DOHH2 (cell line): ENCODE results near the gene MID1.

Experiments
- H3F3A ChIP-seq: fragments of 200-600 bp; sonication (generic), shearing (Covaris generic); 2 replicates; pipeline ENCODE4 v1.6.0; 2016; ENCODE audit warnings: antibody characterized with exemption, mild to moderate bottlenecking; ENCODE audit not compliant: control insufficient read depth, insufficient read depth
- H3K27ac ChIP-seq: fragments of 200-600 bp; sonication (generic); 2 replicates; pipeline ENCODE4 v1.5.1; 2014; ENCODE audit warnings: low read depth, mild to moderate bottlenecking, low read length, moderate library complexity
- H3K27me3 ChIP-seq: fragments of 200-600 bp; sonication (generic); 2 replicates; pipeline ENCODE4 v1.6.1; 2014; ENCODE audit warnings: mild to moderate bottlenecking, low read length, mixed read lengths; ENCODE audit not compliant: control insufficient read depth
- H3K36me3 ChIP-seq: fragments of 200-600 bp; sonication (generic); 2 replicates; pipeline ENCODE4 v1.6.1; 2014; ENCODE audit warnings: mild to moderate bottlenecking, low read length, moderate library complexity, mixed read lengths; ENCODE audit not compliant: control insufficient read depth
- H3K4me1 ChIP-seq: fragments of 200-600 bp; sonication (generic); 2 replicates; pipeline ENCODE4 v1.6.1; 2014; ENCODE audit warnings: mild to moderate bottlenecking, low read length, mixed read lengths; ENCODE audit not compliant: control insufficient read depth
- H3K4me2 ChIP-seq: fragments of 200-600 bp; sonication (generic); 2 replicates; pipeline ENCODE4 v1.6.0; 2014; ENCODE audit warnings: mild to moderate bottlenecking, low read length, moderate library complexity
- H3K4me3 ChIP-seq: fragments of 200-600 bp; sonication (generic); 2 replicates; pipeline ENCODE4 v1.5.1; 2014; ENCODE audit warnings: mild to moderate bottlenecking, low read length, mixed read lengths
- H3K79me2 ChIP-seq: fragments of 200-600 bp; sonication (generic); 2 replicates; pipeline ENCODE4 v1.6.1; 2014; ENCODE audit warnings: mild to moderate bottlenecking, low read length, mixed read lengths; ENCODE audit not compliant: control insufficient read depth
- H3K9me2 ChIP-seq: fragments of 200-600 bp; sonication (generic); replicated peaks from 2 replicates; pipeline ENCODE4 v1.6.1; 2014; ENCODE audit warnings: mild to moderate bottlenecking, low read length, mixed read lengths; ENCODE audit not compliant: control insufficient read depth
- H3K9me3 ChIP-seq: fragments of 200-600 bp; sonication (generic); 2 replicates; pipeline ENCODE4 v1.6.1; 2014; ENCODE audit warnings: antibody characterized with exemption, low read length, mixed read lengths; ENCODE audit not compliant: control insufficient read depth, insufficient read depth
- H4K20me1 ChIP-seq: fragments of 200-600 bp; sonication (generic); 2 replicates; pipeline ENCODE4 v1.6.0; 2014; ENCODE audit warnings: low read depth, mild to moderate bottlenecking, antibody characterized with exemption, low read length, moderate library complexity; ENCODE audit not compliant: control insufficient read depth, insufficient read depth
- CTCF ChIP-seq: fragments of 200-600 bp; sonication (generic); IDR thresholded peaks from one replicate; pipeline ENCODE4 v1.5.1; 2014; ENCODE audit warnings: antibody characterized with exemption, mild to moderate bottlenecking, low read depth, low read length; ENCODE audit not compliant: poor library complexity, severe bottlenecking
- EZH2phosphoT487 ChIP-seq: fragments of 200-600 bp; sonication (generic); IDR thresholded peaks from 2 replicates; pipeline ENCODE4 v1.6.1; 2017; ENCODE audit warnings: borderline replicate concordance, mild to moderate bottlenecking, antibody characterized with exemption, low read length, moderate library complexity, mixed read lengths

MID1 gene

GRCh38 chrX:10485326-10485725, 135.1 kb downstream of the MID1 start:
- Histone ChIP-seq H3F3A (no peaks in the 10 kb centered on the region), H3K9me2 (no peaks in the 10 kb centered on the region), H3K4me1 (no peaks in the 10 kb centered on the region), H3K4me2 (no peak overlapping the region), H3K27ac (no peak overlapping the region), H3K79me2 (no peaks in the 10 kb centered on the region), H3K4me3 (no peak overlapping the region), H3K27me3 (no peaks in the 10 kb centered on the region), H3K9me3 (no peaks in the 10 kb centered on the region), H3K36me3 (no peaks in the 10 kb centered on the region), H4K20me1 (no peaks in the 10 kb centered on the region)
- TF ChIP-seq EZH2phosphoT487 (no peak), CTCF (no peak)

DNA sequence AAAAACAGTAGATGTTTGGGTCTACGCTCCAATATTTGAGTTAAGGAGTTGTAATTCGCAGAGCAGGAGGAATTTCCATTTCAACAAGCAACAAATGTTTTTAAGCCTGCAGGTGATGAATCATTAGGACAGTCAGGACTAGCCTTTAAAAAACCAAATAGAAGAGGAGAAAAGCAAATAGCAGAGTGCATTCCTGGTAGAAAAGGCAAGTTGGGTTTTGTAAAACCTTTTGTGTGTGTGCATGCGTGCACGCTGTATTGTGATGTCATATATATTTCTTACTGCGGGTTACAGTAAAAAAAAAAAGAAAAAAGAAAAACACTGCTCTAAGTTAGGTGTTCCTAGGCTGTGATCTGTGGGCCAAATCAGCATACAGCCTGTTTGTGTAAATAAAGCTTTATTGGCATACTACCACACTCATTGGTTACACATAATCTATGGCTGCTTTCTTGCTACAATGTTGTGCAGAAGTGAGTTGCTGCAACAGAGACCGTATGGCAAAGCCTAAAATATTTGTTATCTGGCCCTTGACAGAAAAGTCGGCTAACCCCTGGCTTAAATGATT, 135.6 kb downstream of the MID1 start:
- TF ChIP-seq EZH2phosphoT487 (no peak), CTCF (no peak)
- H4K20me1 ChIP-seq: no peaks in the 10 kb centered on the region
- no peaks in the 10 kb centered on the region for H3K9me2 ChIP-seq
- no peaks in the 10 kb centered on the region for H3K4me1 ChIP-seq
- no peak overlapping the region for H3K27ac ChIP-seq
- H3K9me3 ChIP-seq: no peaks in the 10 kb centered on the region
- H3F3A ChIP-seq: no peaks in the 10 kb centered on the region
- no peaks in the 10 kb centered on the region for H3K36me3 ChIP-seq
- no peak overlapping the region for H3K4me2 ChIP-seq
- H3K4me3 ChIP-seq: no peak overlapping the region
- no peaks in the 10 kb centered on the region for H3K27me3 ChIP-seq
- H3K79me2 ChIP-seq: no peaks in the 10 kb centered on the region

- no peaks in the 10 kb centered on the region for H3K36me3 ChIP-seq
- no peak overlapping the region for H3K4me3 ChIP-seq
- no peaks in the 10 kb centered on the region for H3F3A ChIP-seq
- no peaks in the 10 kb centered on the region for H3K9me2 ChIP-seq
- H3K9me3 ChIP-seq: no peaks in the 10 kb centered on the region
- no peaks in the 10 kb centered on the region for H3K27me3 ChIP-seq
- H3K4me1 ChIP-seq: no peaks in the 10 kb centered on the region
- no peak for TF ChIP-seq CTCF
- TF ChIP-seq EZH2phosphoT487: no peak
- no peak overlapping the region for H3K4me2 ChIP-seq
- no peak overlapping the region for H3K27ac ChIP-seq
- no peaks in the 10 kb centered on the region for H4K20me1 ChIP-seq
- H3K79me2 ChIP-seq: no peaks in the 10 kb centered on the region
These were observed 137.1 kb downstream of the MID1 start for GRCh38 chrX:10483191-10483831.
